Peyer's patch (tissue), 4 donors: Measurements from ENCODE around the gene CCDC88A.

Experiments used
- POLR2A ChIP-seq, 2 donors: fragments of 450-650 bp; IDR thresholded peaks; one replicate each; pipeline ENCODE4 v1.5.1; 2017; ENCODE audit warnings: antibody characterized with exemption in 2 of 2, mild to moderate bottlenecking in 2 of 2, moderate library complexity in 2 of 2
- TF ChIP-seq, protein P1 (sequence below), 6 experiments: fragments of 450-650 bp in 4 of 6; fragments of 200-600 bp in 2 of 6; sonication (generic) in 1 of 6; IDR thresholded peaks; one replicate each; pipeline ENCODE4 v1.5.1; 2017 to 2019; ENCODE audit warnings: antibody characterized with exemption in 6 of 6, mild to moderate bottlenecking in 3 of 6, moderate library complexity in 1 of 6

DNA sequence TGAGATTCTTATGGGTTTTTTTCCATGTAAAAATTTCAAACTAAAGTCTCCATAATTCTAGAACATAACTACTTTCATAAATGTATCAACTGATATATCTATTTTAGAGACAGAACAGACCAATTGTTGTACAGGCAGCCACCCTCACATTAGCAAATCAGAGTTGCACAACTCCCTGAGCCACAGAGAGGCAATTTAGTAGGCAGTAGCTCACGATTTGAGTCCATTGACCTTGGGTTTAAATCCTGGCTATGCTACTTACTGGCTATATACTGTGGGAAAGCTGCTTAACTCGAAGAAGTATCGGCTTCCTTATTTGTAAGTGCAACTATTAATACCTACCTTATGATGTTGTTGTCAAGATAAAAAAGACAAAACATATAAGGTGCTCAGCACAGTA is 166.8 kb downstream of the CCDC88A start:
- TF ChIP-seq, protein P1, sequence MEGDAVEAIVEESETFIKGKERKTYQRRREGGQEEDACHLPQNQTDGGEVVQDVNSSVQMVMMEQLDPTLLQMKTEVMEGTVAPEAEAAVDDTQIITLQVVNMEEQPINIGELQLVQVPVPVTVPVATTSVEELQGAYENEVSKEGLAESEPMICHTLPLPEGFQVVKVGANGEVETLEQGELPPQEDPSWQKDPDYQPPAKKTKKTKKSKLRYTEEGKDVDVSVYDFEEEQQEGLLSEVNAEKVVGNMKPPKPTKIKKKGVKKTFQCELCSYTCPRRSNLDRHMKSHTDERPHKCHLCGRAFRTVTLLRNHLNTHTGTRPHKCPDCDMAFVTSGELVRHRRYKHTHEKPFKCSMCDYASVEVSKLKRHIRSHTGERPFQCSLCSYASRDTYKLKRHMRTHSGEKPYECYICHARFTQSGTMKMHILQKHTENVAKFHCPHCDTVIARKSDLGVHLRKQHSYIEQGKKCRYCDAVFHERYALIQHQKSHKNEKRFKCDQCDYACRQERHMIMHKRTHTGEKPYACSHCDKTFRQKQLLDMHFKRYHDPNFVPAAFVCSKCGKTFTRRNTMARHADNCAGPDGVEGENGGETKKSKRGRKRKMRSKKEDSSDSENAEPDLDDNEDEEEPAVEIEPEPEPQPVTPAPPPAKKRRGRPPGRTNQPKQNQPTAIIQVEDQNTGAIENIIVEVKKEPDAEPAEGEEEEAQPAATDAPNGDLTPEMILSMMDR (IDR thresholded peaks at IDR 0.05) = no peak
- TF ChIP-seq POLR2A (IDR thresholded peaks at IDR 0.05) = no peak
